Measurements from ENCODE around the gene OPCML. TPM values are rescaled to one million over a fixed set of nuclear protein-coding genes. Genes with fewer than 3 reads are reported as not detected.

OPCML gene
- total RNA-seq, 1 donor from 2014 or later, result 0.12 TPM

- no peak overlapping the region for H3K27ac ChIP-seq
- H3K4me1 ChIP-seq, result no peaks in the 10 kb centered on the region
- no peaks in the 10 kb centered on the region for H3K27me3 ChIP-seq (ENCODE audit: low read depth)
- intact Hi-C loops (cut with DNase I), result no loop called here
- no peak overlapping the region for H3K4me3 ChIP-seq
- DNase-seq (no peak), ATAC-seq (no peak)
- H3K9me3 ChIP-seq, result no peaks in the 10 kb centered on the region
- H3K36me3 ChIP-seq, result no peaks in the 10 kb centered on the region
- no peak for TF ChIP-seq CTCF (IDR thresholded peaks at IDR 0.05)
Observed at GRCh38 chr11:132971351-132971750, 561.0 kb downstream of the OPCML start.

- no peak for DNase-seq
- Histone ChIP-seq H3K27me3 (ENCODE audit: low read depth) (no peaks in the 10 kb centered on the region), H3K4me1 (no peaks in the 10 kb centered on the region), H3K36me3 (no peaks in the 10 kb centered on the region), H3K27ac (no peak overlapping the region), H3K9me3 (no peaks in the 10 kb centered on the region), H3K4me3 (no peak overlapping the region)
- no peak for TF ChIP-seq CTCF (IDR thresholded peaks at IDR 0.05)
- intact Hi-C loops (cut with DNase I), result no loop called here
- ATAC-seq, result no peak
Observed at GRCh38 chr11:132969892-132970291, 562.4 kb downstream of the OPCML start.

- H3K4me1 ChIP-seq, result no peaks in the 10 kb centered on the region
- intact Hi-C loops (cut with DNase I), result no loop called here
- no peak overlapping the region for H3K27ac ChIP-seq
- peaks cover 3% of the 10 kb centered on the region for H3K27me3 ChIP-seq (ENCODE audit: low read depth)
- H3K4me3 ChIP-seq, result no peak overlapping the region
- H3K36me3 ChIP-seq, result no peaks in the 10 kb centered on the region
- ATAC-seq, result no peak
- no peak for TF ChIP-seq CTCF (IDR thresholded peaks at IDR 0.05)
- no peaks in the 10 kb centered on the region for H3K9me3 ChIP-seq
- no peak for DNase-seq
Observed at GRCh38 chr11:132962041-132962440, 570.3 kb downstream of the OPCML start.

- TF ChIP-seq CTCF (IDR thresholded peaks at IDR 0.05), result no peak
- no peaks in the 10 kb centered on the region for H3K9me3 ChIP-seq
- intact Hi-C loops (cut with DNase I), result no loop called here
- H3K27ac ChIP-seq, result no peak overlapping the region
- no peaks in the 10 kb centered on the region for H3K36me3 ChIP-seq
- peaks cover 3% of the 10 kb centered on the region for H3K27me3 ChIP-seq (ENCODE audit: low read depth)
- ATAC-seq (no peak), DNase-seq (no peak)
- no peak overlapping the region for H3K4me3 ChIP-seq
- no peaks in the 10 kb centered on the region for H3K4me1 ChIP-seq
Observed at GRCh38 chr11:132961453-132961852, 570.8 kb downstream of the OPCML start.

- DNase-seq (no peak), ATAC-seq (no peak)
- H3K27me3 ChIP-seq (ENCODE audit: low read depth), result peaks cover 3% of the 10 kb centered on the region
- H3K36me3 ChIP-seq, result no peaks in the 10 kb centered on the region
- no peaks in the 10 kb centered on the region for H3K9me3 ChIP-seq
- no peaks in the 10 kb centered on the region for H3K4me1 ChIP-seq
- H3K4me3 ChIP-seq, result no peak overlapping the region
- TF ChIP-seq CTCF (IDR thresholded peaks at IDR 0.05), result no peak
- intact Hi-C loops (cut with DNase I), result no loop called here
- no peak overlapping the region for H3K27ac ChIP-seq
Observed at GRCh38 chr11:132960273-132961078, 571.8 kb downstream of the OPCML start.

Data from lower lobe of right lung (tissue), 2 donors.